Measurements from ENCODE around the gene SPIRE2.

The SPIRE2 gene

DNA sequence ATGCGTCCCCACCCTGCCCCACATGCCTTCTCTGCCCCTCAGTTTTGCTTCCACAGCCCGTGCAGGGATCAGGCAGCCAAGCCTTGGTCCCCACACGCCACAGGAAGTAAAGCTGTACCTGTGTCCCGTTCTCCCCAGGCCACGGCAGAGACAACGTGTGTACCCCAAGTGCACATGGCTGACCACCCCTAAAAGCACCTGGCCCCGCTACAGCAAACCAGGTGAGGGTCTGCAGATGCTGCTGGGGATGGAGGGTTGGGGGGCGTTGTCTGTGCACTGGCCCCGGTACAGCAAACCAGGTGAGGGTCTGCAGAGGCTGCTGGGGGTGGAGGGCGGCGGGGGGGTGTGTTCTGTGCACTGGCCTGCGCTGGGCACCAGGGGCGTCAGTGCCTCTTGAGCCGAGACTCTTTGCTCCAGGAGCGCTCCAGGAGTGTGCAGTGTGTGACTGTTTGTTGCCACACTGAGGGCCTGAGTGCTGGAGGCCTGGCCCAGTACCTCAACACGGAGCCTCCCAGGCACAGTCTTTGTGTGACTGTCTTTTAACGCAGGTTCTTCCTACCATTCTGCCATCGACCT lies 63.9 kb downstream of the SPIRE2 start:
- H2AFZ ChIP-seq = no peak overlapping the region
- H3K9ac ChIP-seq = no peak overlapping the region
- H3K4me2 ChIP-seq (ENCODE audit: low read length) = no peak overlapping the region
- H3K27me3 ChIP-seq (ENCODE audit: control insufficient read depth, insufficient read depth, low read length) = no peaks in the 10 kb centered on the region
- no peak overlapping the region for H3K27ac ChIP-seq
- peaks cover 29% of the 10 kb centered on the region for H3K79me2 ChIP-seq
- TF ChIP-seq, protein P1, sequence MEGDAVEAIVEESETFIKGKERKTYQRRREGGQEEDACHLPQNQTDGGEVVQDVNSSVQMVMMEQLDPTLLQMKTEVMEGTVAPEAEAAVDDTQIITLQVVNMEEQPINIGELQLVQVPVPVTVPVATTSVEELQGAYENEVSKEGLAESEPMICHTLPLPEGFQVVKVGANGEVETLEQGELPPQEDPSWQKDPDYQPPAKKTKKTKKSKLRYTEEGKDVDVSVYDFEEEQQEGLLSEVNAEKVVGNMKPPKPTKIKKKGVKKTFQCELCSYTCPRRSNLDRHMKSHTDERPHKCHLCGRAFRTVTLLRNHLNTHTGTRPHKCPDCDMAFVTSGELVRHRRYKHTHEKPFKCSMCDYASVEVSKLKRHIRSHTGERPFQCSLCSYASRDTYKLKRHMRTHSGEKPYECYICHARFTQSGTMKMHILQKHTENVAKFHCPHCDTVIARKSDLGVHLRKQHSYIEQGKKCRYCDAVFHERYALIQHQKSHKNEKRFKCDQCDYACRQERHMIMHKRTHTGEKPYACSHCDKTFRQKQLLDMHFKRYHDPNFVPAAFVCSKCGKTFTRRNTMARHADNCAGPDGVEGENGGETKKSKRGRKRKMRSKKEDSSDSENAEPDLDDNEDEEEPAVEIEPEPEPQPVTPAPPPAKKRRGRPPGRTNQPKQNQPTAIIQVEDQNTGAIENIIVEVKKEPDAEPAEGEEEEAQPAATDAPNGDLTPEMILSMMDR (IDR thresholded peaks at IDR 0.05) = no peak
- H3K4me3 ChIP-seq (ENCODE audit: low read depth, low read length) = no peak overlapping the region
- H3K4me1 ChIP-seq = no peaks in the 10 kb centered on the region
- H3K9me3 ChIP-seq (ENCODE audit: control insufficient read depth, low read length) = no peaks in the 10 kb centered on the region
- H3K36me3 ChIP-seq (ENCODE audit: control insufficient read depth, insufficient read depth, low read length) = no peaks in the 10 kb centered on the region

DNA sequence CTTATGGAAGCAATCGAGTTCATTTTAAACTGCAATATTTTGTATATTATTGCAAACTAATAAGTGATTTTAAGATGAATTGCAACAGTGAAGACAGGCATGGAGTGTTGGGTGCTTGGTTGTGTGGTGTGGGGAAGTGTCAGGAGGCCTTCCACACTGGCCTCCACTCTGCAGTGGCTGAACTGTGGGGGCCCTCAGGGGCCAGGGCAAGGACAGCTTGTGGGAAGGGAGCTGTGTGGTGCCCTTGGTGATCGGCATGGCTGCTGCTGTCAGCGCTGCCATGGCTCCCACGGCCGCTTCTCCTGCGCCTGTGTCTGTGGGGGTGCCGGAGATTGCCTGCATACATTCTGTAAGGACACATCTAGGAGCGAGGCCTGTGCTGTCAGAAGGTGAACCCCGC lies 64.4 kb downstream of the SPIRE2 start:
- H3K79me2 ChIP-seq = peaks cover 24% of the 10 kb centered on the region
- no peaks in the 10 kb centered on the region for H3K9me3 ChIP-seq (ENCODE audit: control insufficient read depth, low read length)
- no peak overlapping the region for H3K27ac ChIP-seq
- TF ChIP-seq, protein P1 (IDR thresholded peaks at IDR 0.05) = no peak
- no peak overlapping the region for H3K4me3 ChIP-seq (ENCODE audit: low read depth, low read length)
- H3K36me3 ChIP-seq (ENCODE audit: control insufficient read depth, insufficient read depth, low read length) = no peaks in the 10 kb centered on the region
- no peaks in the 10 kb centered on the region for H3K4me1 ChIP-seq
- no peak overlapping the region for H2AFZ ChIP-seq
- H3K27me3 ChIP-seq (ENCODE audit: control insufficient read depth, insufficient read depth, low read length) = no peaks in the 10 kb centered on the region
- H3K4me2 ChIP-seq (ENCODE audit: low read length) = no peak overlapping the region
- H3K9ac ChIP-seq = no peak overlapping the region

DNA sequence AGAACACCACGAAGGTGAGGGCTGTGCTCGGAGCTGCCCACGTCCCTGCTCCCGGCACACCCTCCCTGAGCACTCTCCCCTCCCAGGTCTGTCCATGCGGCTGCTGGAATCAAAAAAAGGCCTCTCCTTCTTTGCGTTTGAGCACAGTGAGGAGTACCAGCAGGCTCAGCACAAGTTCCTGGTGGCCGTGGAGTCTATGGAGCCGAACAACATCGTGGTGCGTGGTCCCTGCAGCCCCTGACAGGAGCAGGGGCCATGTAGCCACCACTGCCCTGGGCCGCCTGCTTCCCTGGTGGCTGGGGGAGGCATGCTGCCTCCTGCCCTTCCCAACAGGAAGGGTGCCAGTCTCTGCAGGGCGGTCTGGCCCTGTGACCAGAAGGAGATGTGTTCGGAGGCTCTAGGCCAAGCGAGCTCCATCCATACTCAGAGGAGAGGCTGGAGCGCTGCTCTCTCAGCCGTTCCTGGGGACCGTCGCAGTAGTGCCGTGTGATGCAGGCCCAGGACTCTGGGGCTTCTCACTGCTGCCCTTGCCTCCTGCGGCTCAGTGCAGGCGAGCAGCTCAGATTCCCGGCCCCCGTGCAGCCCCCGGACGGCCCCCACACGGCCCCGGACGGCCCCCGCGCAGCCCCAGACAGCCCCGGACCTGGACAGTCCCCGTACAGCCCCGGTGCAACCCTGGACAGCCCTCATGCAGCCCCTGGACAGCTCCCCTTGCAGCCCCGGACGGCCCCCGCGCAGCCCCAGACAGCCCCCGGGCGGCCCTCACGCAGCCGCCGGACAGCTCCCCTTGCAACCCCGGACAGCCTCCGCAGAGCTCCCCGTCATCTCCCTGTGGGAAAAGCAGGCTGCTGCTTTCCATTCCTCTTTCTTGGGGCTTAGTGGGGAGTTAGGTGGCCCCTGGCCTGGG lies 65.6 kb downstream of the SPIRE2 start:
- no peak overlapping the region for H3K4me2 ChIP-seq (ENCODE audit: low read length)
- no peaks in the 10 kb centered on the region for H3K36me3 ChIP-seq (ENCODE audit: control insufficient read depth, insufficient read depth, low read length)
- no peaks in the 10 kb centered on the region for H3K27me3 ChIP-seq (ENCODE audit: control insufficient read depth, insufficient read depth, low read length)
- no peaks in the 10 kb centered on the region for H3K9me3 ChIP-seq (ENCODE audit: control insufficient read depth, low read length)
- no peak overlapping the region for H2AFZ ChIP-seq
- no peak overlapping the region for H3K9ac ChIP-seq
- no peak overlapping the region for H3K27ac ChIP-seq
- peaks cover 22% of the 10 kb centered on the region for H3K79me2 ChIP-seq
- H3K4me3 ChIP-seq (ENCODE audit: low read depth, low read length) = no peak overlapping the region
- H3K4me1 ChIP-seq = no peaks in the 10 kb centered on the region
- TF ChIP-seq, protein P1 (IDR thresholded peaks at IDR 0.05) = no peak

DNA sequence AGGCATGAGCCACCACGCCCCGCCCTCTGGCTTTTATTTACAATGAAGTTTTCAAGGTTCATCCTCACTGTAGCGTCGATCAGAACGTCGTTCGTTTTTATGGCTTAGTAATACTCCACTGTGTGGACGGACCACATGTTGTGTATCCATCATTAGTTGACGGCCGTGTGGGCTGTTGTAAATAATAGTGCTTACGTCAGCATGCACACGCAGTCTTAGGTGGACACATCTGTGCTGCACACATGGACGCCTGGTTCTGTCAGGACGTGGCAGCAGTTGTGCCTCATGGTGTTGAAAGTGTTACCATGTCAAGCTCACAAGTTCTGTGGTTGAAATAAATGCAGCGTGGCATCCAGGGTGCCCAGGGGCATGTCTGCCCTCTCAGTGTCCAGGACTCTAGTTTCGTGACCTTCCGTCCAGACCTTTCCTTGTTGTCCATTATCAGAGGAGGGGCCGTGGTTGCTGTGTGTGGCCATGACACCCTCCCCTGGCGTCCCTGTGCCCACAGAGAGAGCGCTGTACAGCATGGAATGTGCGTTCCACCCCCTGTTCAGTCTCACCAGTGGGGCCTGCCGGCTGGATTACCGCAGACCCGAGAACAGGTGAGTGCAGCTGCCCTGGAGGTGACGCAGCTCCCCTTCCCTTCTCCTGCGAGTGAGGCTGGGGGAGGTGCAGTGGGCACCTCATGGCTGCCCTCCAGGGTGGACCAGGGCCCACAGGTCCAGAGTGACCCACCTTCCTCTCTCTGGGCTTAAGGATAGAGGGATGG lies 67.4 kb downstream of the SPIRE2 start:
- no peaks in the 10 kb centered on the region for H3K27me3 ChIP-seq (ENCODE audit: control insufficient read depth, insufficient read depth, low read length)
- H3K9ac ChIP-seq = no peak overlapping the region
- no peak overlapping the region for H3K4me3 ChIP-seq (ENCODE audit: low read depth, low read length)
- TF ChIP-seq, protein P1 (IDR thresholded peaks at IDR 0.05) = no peak
- no peaks in the 10 kb centered on the region for H3K4me1 ChIP-seq
- H3K36me3 ChIP-seq (ENCODE audit: control insufficient read depth, insufficient read depth, low read length) = no peaks in the 10 kb centered on the region
- no peaks in the 10 kb centered on the region for H3K9me3 ChIP-seq (ENCODE audit: control insufficient read depth, low read length)
- H3K79me2 ChIP-seq = peaks cover 26% of the 10 kb centered on the region
- H2AFZ ChIP-seq = no peak overlapping the region
- no peak overlapping the region for H3K27ac ChIP-seq
- H3K4me2 ChIP-seq (ENCODE audit: low read length) = no peak overlapping the region
